ENCODE results near the gene P2RX7. TPM values are rescaled to one million over a fixed set of nuclear protein-coding genes. Genes with fewer than 3 reads are reported as not detected.
"Not testable (repeated sequence)": the region's sequence is repeated elsewhere in the genome, so short reads cannot be mapped to it uniquely, and the experiment has no call there.

Gene P2RX7
- polyA plus RNA-seq, 4 donors, result 0.63 to 1.4 (median 1.2) TPM

DNA sequence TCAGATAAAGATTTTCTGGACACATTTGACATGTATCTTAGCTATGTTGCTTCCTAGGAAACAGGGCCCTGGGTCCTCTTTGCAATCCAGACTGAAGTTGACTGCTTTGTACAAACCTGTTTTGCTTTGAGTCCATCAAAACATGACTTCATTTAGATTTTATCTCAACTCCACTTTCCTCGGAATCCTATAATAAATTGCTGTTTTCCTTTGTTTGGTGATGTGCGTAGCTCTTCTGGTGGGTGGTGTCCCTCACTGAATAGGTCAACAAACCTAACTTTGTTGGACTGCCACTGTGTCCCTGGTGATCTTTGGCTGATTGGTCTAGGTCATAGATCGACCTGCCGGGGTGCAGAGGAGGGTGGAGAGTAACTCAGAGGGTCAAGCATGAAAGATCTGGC is 735 bp upstream of the P2RX7 start:
- no peak for DNase-seq (ENCODE audit: low read depth in 4 of 4, low spot score in 3 of 4)

- no peak for DNase-seq (ENCODE audit: low read depth in 4 of 4, low spot score in 3 of 4)
Observed at GRCh38 chr12:121133838-121134237, 1.2 kb downstream of the P2RX7 start.

GRCh38 chr12:121135320-121135719 is 2.6 kb downstream of the P2RX7 start:
- no peak for DNase-seq (ENCODE audit: low read depth in 4 of 4, low spot score in 3 of 4)

DNA sequence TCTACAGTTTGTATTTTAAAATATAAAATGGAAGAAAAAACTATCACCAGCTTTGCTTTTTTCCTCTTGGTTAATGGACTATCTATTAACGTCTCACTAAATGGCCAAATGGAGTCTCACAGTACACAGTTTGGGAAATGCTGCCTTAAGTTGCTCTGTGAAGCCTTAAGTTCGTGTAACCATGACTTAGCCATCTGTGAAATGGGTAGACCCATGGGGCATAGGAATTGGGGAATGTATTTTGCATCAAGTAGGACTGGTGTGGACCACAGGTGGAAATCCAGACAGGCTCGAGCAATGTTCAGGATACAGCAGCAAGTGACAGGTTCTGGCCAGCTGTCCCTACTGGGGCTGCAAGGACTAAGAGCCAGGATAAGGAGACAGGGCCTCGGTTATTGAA is 4.8 kb downstream of the P2RX7 start:
- DNase-seq (ENCODE audit: low read depth in 4 of 4, low spot score in 3 of 4), result no peak

DNA sequence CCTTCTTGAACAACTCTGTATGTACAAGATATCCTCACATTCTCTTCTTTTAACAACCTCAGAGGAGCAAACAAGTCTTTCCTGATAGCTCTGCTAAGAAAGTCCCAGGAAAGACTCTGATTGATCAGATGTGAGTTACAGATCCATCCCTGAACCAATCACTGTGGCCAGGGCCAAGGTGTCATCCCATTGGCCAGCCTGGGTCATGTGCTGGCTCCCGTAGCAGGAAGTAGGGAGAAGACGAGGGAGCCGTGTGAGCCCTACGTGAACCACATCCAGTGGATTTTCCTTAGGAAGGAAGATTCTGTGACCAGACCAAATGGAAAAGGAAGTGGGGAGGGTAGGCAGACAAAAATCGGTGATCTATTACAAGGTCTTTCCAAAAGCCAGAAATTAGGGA is 5.6 kb downstream of the P2RX7 start:
- no peak for DNase-seq (ENCODE audit: low read depth in 4 of 4, low spot score in 3 of 4)

DNA sequence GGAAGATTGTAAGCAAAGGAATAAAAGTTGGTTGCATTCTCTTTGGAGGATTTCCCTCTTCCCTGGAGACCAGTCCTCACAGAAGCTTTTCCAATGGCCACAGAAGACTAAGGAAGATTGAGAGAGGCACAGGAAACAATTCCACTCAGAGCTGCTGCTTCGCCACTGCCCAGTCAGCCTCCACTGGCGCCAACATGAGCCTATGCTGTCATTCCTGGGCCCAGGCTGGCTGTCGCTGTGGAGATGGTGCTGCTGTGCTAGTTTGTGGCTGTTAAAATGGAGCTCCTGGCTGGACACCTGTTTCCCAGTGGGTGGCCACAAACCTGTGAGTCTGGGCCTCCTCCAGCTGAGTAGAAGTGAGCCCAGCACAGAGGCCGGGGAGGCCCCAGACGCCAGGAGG is 6.6 kb downstream of the P2RX7 start:
- DNase-seq (ENCODE audit: low read depth in 4 of 4, low spot score in 3 of 4), result no peak

GRCh38 chr12:121142171-121142950 is 9.7 kb downstream of the P2RX7 start:
- no peak for DNase-seq (ENCODE audit: low read depth in 4 of 4, low spot score in 3 of 4)

- DNase-seq (ENCODE audit: low read depth in 4 of 4, low spot score in 3 of 4), result no peak
Observed at GRCh38 chr12:121144416-121144914, 11.8 kb downstream of the P2RX7 start.

DNA sequence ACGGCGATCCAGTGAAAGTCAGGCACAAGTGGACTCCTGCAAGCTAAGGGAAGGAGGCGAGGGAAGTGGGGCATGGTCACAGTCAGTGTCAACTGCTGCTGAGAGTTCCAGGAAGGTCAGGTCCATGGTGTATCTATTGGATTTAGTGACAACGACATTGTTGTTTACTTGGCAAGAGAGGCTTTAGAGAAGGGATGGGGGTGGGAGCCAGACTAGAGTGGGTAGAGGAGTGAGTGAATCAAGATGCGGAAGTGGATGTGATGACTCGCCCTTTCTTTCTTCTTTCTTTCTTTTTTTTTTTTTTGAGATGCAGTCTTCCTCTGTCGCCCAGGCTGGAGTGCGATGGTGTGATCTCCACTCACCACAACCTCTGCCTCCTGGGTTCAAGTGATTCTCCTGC is 12.5 kb downstream of the P2RX7 start:
- no peak for DNase-seq (ENCODE audit: low read depth in 4 of 4, low spot score in 3 of 4)

- DNase-seq (ENCODE audit: low read depth in 4 of 4, low spot score in 3 of 4), result not testable (repeated sequence)
Observed at GRCh38 chr12:121149289-121149688, 16.6 kb downstream of the P2RX7 start.

GRCh38 chr12:121154793-121155375 is 22.2 kb downstream of the P2RX7 start:
- no peak for DNase-seq (ENCODE audit: low read depth in 4 of 4, low spot score in 3 of 4)

- DNase-seq (ENCODE audit: low read depth in 4 of 4, low spot score in 3 of 4), result no peak
Observed at GRCh38 chr12:121156365-121156764, 23.7 kb downstream of the P2RX7 start.

GRCh38 chr12:121158085-121158484 is 25.4 kb downstream of the P2RX7 start:
- DNase-seq (ENCODE audit: low read depth in 4 of 4, low spot score in 3 of 4), result no peak

GRCh38 chr12:121158728-121159351 is 26.2 kb downstream of the P2RX7 start:
- DNase-seq (ENCODE audit: low read depth in 4 of 4, low spot score in 3 of 4), result not testable (repeated sequence)

DNA sequence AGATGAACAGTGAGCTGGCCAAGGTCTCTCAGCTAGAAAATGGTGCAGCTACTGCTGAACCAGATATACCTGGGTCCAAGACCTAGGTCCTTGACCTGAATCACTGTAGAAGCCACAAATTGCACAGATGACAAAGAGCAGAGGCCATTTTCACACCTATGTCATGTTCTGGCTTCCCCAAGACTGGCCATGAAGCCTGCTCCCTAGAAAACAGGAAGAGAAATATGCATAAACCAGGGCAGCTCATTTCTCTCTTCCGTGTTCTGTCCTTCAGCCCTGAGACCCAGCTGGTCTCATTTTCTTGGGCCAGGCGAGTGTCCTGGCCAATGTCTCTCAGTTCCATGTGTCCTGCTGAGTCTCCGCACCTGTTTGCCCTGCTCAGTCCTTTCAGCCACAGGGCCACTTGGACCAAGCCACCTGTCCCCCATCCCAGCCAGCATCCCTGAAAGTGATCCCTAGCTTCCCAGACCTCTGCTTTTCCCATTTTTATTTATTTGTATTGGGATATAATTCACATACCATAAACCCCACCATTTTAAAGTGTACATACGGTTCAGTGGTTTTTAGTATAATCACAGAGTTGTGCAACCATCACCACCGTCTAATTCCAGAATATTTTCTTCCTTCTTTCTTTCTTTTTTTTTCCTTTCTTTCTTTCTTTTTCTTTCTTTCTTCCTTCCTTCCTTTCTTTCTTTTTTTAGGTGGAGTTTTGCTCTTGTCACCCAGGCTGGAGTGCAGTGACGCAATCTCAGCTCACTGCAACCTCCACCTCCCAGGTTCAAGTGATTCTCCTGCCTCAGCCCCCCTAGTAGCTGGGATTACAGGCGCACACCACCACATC is 27.0 kb downstream of the P2RX7 start:
- DNase-seq (ENCODE audit: low read depth in 4 of 4, low spot score in 3 of 4), result no peak

GRCh38 chr12:121162384-121162783 is 29.7 kb downstream of the P2RX7 start:
- no peak for DNase-seq (ENCODE audit: low read depth in 4 of 4, low spot score in 3 of 4)

DNA sequence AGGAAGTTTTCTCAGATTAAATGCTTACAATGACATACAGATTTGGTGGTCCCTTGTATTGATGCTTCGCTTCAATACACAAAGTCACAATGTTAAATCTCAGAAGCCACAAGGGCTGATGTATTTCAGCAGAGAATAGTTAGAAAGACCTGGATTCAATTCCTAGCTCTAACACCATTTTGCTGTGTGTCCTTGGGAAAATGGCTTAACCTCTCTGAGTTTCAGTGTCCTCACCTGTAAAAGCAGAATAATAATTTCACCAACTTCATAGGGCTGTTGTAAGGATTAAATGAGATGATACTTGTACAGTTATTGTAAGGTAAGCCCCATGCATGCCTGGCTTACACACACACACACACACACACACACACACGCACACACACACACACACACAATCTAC is 30.3 kb downstream of the P2RX7 start:
- no peak for DNase-seq (ENCODE audit: low read depth in 4 of 4, low spot score in 3 of 4)

DNA sequence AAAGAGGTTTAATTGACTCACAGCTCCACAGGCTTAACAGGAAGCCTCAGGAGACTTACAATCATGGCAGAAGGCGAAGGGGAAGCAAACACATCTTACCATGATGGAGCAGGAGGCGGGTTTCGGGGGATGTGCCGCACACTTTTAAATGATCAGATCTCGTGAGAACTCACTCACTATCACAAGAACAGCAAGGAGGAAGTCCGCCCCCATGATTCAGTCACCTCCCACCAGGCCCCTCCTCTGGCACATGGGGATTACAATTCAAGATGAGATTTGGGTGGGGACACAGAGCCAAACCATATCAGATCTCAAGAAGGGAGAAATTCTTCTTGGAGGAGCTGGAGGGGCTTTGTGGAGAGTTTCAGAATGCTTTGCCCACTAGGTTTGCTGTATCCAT is 32.2 kb downstream of the P2RX7 start:
- not testable (repeated sequence) for DNase-seq (ENCODE audit: low read depth in 4 of 4, low spot score in 3 of 4)

- DNase-seq (ENCODE audit: low read depth in 4 of 4, low spot score in 3 of 4), result no peak
Observed at GRCh38 chr12:121165316-121165715, 32.6 kb downstream of the P2RX7 start.

- DNase-seq (ENCODE audit: low read depth in 4 of 4, low spot score in 3 of 4), result no peak
Observed at GRCh38 chr12:121166356-121166755, 33.7 kb downstream of the P2RX7 start.

Measured in left renal pelvis (tissue), 4 donors.